ENCODE measurements around the gene CUL3. TPM values are rescaled to one million over a fixed set of nuclear protein-coding genes. Genes with fewer than 3 reads are reported as not detected.
"Not testable (repeated sequence)": the region's sequence is repeated elsewhere in the genome, so short reads cannot be mapped to it uniquely, and the experiment has no call there.

Gene CUL3
- total RNA-seq, 1 donor from 2014 or later = 45.5 TPM

DNA sequence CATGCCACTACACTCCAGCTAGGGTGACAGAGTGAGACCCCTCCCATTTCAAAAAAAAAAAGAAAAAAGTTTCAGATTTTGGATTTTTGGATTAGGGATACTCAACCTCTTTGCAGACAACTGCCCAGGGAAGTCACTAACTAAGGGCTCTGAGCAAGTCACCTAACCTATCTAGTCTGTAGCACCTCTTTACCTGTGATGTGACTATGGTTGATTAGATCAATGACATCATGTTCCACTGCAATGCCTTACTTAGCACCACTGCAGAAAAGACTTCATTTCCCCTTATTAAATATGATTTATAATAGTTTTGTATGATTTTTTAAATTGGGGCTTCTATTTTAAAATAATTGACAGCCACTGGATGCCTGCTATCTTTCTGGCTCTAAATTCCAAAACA lies 41.2 kb downstream of the CUL3 start:
- no peak for DNase-seq (ENCODE audit: low spot score)

DNA sequence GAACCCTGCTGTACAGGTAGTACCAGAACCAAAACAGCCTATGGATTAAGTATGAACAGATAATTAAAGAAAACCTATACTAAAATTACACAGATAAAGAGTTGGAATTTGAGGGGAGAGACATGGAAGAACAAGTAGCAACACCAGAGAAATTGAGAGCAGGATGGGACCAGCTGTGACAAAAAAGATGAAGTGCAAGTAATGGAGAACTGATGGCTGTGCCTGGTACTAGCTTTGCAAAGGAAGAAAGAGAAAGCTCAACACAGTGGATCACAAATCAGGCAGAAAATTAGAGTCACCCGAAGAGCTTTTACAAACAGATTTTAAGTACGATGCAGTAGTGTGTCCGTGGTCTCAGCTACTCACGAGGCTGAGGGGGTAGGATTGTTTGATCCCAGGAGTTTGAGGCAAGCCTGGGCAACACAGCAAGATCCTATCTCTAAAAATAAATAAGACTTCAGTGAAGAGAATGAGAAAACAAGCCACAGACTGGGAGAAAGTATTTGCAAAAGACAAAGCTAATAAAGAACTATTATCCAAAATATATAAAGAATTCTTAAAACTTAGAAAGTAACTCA lies 46.5 kb downstream of the CUL3 start:
- no peak for DNase-seq (ENCODE audit: low spot score)

GRCh38 chr2:224532931-224533330 lies 52.2 kb downstream of the CUL3 start:
- DNase-seq (ENCODE audit: low spot score) = no peak

- DNase-seq (ENCODE audit: low spot score) = no peak
Observed at GRCh38 chr2:224532441-224532840, 52.7 kb downstream of the CUL3 start.

- no peak for DNase-seq (ENCODE audit: low spot score)
Observed at GRCh38 chr2:224528171-224528570, 57.0 kb downstream of the CUL3 start.

- no peak for DNase-seq (ENCODE audit: low spot score)
Observed at GRCh38 chr2:224525774-224526173, 59.4 kb downstream of the CUL3 start.

DNA sequence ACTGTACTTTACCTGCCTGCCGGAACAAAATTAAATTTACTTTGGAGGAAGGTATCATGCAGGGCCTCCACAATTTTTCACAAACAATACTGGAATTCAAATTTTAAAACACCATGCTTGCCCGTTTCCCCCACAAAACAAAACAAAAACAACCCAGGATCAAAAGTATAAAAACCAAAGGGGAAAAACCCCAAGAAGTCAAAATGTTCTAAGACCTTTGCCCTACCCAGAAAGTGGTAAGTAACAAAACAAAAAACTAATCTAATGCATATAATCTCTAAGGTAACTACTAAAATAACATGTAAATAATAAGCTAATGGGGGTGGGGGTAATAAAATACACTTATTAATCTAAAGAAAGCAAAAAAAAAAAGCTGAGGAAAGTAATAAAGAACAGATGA lies 60.5 kb downstream of the CUL3 start:
- DNase-seq (ENCODE audit: low spot score) = no peak

- no peak for DNase-seq (ENCODE audit: low spot score)
Observed at GRCh38 chr2:224523626-224524577, 61.3 kb downstream of the CUL3 start.

DNA sequence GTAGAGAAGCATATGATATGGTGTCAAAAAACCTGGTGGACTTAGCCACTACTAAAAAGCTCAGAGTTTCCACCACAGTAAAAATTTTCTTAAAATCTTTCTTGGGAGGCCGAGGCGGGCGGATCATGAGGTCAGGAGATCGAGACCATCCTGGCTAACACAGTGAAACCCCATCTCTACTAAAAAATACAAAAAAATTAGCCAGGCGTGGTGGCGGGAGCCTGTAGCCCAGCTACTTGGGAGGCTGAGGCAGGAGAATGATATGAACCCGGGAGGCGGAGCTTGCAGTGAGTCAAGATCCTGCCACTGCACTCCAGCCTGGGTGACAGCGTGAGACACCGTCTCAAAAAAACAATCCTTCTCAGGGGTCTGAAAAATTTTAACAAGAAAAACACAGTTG lies 62.7 kb downstream of the CUL3 start:
- not testable (repeated sequence) for DNase-seq (ENCODE audit: low spot score)

DNA sequence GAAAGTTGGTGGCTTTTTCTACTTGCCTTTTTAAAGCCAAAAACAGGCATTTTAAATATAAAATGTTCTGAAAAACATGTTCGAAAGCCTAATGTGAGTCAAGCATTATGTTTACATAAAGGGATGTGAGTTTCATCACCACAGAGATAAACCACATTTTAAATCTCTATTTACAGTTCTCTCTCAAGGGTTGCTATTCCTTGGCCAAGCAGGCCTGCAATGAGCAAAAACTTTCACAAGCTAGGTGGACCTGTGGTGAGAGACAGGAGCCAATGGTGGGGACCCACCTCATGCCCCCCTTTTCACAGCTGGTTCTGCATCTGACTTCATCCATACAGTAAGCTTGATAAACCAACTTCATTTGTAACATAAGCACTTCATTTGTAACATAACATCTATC lies 65.1 kb downstream of the CUL3 start:
- DNase-seq (ENCODE audit: low spot score) = peak; percentile 23

- DNase-seq (ENCODE audit: low spot score) = no peak
Observed at GRCh38 chr2:224518806-224519580, 66.2 kb downstream of the CUL3 start.

DNA sequence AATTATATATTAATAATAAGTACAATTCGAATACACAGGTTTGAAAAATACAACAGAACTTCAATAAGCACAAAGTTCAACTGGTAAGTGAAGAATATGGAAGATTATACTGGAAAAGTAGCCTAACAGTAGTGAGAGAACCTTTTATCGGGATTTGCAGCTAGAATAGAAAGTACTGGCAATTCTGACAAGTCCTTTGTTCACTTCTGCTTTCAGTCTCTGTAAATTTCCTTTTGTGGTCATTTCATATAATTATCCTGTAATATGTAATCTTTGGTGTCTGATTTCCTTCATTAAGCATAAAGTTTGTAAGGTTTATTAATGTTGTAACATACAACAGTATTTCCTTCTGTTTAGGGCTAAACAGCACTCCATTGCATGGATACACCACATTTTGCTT lies 67.2 kb downstream of the CUL3 start:
- DNase-seq (ENCODE audit: low spot score) = no peak

- DNase-seq (ENCODE audit: low spot score) = not testable (repeated sequence)
Observed at GRCh38 chr2:224516393-224516792, 68.8 kb downstream of the CUL3 start.

GRCh38 chr2:224513991-224514390 lies 71.2 kb downstream of the CUL3 start:
- no peak for DNase-seq (ENCODE audit: low spot score)

GRCh38 chr2:224507789-224508188 lies 77.4 kb downstream of the CUL3 start:
- no peak for DNase-seq (ENCODE audit: low spot score)

GRCh38 chr2:224506494-224506893 lies 78.7 kb downstream of the CUL3 start:
- DNase-seq (ENCODE audit: low spot score) = no peak

DNA sequence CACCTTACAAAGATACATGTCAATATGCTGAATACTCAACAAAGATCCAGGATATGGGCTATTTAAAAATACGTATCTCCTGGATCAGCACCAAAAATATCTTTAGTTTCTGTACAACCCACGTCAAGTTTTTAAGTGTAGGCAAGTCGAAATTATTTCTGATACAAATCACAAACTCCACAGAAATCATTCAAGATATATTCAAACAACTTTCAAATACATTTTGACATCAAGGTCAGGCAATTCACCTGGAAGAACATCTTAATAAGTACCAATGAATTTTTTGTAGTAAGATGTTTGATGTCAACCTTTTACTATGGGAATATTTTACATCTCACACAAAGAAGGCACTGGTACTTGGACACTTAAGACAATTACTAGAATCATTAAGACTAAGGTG lies 86.2 kb downstream of the CUL3 start:
- no peak for DNase-seq (ENCODE audit: low spot score)

GRCh38 chr2:224492531-224492930 lies 92.6 kb downstream of the CUL3 start:
- no peak for DNase-seq (ENCODE audit: low spot score)

- not testable (repeated sequence) for DNase-seq (ENCODE audit: low spot score)
Observed at GRCh38 chr2:224487940-224488339, 97.2 kb downstream of the CUL3 start.

- DNase-seq (ENCODE audit: low spot score) = peak; percentile 42
Observed at GRCh38 chr2:224485081-224486014, 99.8 kb downstream of the CUL3 start.

DNA sequence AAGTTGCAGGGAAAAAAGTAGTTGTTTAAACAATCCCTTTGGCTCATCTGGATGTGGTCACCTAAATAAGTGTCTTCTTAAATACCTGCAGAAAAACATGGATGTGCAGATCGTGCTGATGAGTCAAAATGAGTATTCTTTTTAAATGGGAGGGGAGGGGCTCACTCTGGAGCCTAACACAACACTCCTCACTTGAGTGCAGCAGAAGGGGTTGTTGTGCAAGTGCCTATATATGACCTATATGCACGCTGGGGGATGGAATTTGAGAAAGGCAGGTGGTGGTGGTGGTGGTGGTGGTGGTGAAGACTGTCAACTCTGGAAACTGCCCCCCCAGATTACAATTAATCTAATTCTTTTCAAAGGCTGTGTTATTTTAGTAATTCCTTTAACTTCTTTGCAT lies 105.3 kb downstream of the CUL3 start:
- DNase-seq (ENCODE audit: low spot score) = no peak

Measured in umbilical cord (tissue), 2 donors.